Stimulated activated CD8-positive, alpha-beta memory T cell treated with anti-CD3 and anti-CD28 coated beads, Interleukin-12 subunit alpha, Interleukin-12 subunit beta, amount 100 ng/mL, for 4 hours (primary cell): ENCODE results near the gene ZNF777.
"Not testable (repeated sequence)": the region's sequence is repeated elsewhere in the genome, so short reads cannot be mapped to it uniquely, and the experiment has no call there.

ENCODE experiments used
- DNase-seq: peaks from one replicate; pipeline ENCODE4 v3.0.0-alpha.2; 2020; ENCODE audit warnings: low read depth

Gene ZNF777

DNA sequence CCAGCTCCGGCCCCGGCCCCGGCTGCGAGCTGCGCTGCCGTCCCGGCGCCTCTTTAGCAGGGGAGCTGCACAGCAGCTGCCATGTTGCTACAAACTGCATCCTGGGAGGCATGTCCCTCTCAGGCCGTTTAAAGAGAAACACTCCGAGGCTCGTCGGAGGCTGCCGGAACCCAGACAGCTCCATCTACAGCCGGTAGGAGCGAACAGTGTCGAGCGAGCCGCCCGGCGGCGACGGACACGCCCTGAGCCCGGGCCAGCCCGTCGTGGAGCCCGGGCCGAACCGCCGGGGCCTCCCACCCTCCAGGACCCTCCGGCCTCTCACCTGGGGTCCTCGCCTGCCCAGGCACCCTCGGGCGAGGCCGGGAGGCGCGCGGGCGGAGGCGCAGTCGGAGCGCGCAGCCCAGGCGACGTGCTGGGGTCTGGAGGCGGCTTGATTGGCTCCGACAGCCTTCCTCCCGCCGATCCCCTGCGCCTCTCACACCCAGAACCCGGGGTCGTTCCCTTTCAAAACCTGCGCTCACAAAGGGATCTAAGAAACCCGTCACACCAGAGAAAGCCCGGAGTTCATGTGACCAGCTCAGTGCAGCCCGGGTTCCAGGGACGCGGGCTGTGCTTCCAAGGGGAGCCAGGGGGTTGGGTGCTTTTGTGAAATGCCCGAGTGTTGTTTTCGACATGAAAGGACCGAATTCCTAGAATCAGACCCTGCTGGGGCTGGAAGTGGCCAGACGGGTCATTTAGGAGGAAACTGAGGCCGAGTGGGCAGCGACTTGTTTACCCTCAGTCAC is at the start of gene ZNF777:
TSS of gene ZNF777 (minus strand) at position 570 of the 785 bp plus-strand sequence. CDS start 5,040 bp downstream, outside the sequence.
- DNase-seq = peak; percentile 63

DNA sequence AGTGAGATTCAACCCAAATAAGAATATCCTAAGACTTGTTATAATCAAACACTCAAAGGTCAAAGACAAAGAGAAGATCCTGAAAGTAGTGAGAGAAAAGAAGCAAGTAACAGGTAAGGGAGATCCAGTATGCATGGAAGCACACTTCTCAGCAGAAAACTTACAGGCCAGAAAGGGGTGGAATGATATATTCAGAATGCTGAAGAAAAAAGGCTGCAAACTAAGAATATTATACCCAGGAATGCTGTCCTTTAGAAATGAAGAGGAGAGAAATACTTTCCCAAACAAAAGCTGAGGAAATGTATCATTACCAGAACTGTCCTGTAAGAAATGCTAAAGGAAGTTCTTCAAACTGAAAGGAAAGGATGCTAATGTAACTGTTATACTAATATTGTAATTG is 49.4 kb upstream of the ZNF777 start:
- DNase-seq = no peak

DNA sequence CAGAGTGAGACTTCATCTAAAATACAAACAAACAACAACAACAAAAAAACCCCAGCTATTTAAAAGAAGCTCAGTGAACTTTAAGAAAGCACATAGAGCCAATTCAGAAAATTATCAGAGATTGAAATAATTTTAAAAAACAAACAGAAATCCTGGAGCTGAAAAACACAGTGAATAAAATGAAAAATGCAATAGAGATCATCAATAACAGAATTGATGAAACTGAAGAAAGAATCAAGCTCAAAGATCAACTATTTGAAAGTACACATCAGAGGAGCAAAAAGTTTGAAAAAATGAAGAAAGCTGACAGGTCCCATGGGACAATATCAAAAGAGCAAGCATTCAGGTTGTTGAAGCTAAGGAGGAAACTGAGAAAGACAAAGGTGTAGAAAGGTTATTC is 48.9 kb upstream of the ZNF777 start:
- no peak for DNase-seq

DNA sequence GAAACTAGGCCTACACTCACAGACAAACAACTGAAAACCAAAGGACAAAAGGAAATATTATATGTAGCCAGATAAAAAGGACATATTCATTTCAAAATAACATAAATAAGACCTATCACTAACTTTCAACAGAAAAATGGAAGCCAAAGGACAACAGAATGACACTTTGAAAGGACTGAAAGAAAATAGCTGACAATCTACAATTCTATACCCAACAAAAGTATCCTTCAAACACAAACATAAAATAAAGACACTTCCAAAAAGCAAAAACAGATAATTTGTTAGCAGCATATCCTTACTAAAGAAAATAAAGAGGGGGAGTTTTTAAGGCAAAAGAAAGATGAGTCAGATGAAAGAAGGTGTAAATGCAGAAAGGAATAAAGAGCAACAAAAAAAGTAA is 44.7 kb upstream of the ZNF777 start:
- no peak for DNase-seq

DNA sequence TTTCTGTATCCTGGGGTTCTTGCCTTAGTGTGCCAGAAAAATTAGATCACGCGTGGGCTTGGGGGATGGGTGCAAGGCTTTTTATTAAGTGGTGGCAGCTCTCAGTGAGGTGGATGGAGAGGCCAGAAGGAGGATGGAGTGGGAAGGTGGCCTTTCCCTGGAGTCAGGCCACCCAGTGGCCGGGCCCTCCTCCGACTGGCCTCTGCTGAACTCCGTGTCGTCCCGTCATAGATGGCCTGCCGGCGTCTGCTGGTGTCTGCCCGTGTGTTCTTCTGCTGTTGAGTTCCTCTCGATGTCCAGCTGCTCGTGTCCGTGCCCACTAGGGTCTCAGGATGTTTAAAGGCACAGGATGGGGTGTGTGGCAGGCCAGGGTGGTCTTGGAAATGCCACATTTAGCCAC is 40.8 kb upstream of the ZNF777 start:
- DNase-seq = no peak

DNA sequence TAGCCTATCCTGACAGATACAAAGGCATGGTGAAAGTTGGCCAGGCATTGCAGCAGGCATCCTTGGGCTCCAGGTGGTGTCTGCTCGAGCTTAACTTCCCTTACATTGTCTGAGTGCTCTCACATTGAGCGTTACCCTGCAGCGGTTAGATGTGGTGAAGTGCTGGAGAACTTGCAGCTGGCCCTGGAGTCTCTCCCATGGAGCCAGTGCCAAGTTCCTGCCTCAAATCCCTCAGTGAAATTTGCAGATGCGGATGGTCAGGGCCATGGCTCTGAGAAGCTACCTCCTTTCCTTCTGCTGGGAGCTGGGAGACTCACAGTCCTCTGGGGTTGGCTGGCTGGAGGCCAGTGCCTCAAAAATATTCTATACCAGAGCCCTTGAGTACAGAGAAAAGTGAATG is 40.0 kb upstream of the ZNF777 start:
- DNase-seq = no peak

DNA sequence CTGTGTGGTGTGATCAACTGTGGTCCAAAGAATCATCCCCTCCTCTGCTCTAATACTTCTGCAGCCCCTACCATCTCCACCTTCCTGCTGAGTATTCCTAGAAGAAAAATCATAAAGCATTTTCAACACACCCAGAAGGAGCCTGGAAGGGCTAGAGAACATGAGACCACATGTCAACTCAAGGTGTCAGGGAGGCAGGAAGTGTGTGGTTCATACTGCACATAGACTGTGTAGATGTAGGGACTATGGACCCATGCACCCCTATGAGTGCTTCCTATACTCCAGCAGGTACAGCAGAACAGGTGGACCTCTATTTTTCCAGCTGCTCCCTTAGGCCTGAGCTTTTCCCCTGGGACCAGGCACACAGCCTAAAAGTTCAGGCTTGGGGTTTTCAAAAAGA is 39.3 kb upstream of the ZNF777 start:
- no peak for DNase-seq

DNA sequence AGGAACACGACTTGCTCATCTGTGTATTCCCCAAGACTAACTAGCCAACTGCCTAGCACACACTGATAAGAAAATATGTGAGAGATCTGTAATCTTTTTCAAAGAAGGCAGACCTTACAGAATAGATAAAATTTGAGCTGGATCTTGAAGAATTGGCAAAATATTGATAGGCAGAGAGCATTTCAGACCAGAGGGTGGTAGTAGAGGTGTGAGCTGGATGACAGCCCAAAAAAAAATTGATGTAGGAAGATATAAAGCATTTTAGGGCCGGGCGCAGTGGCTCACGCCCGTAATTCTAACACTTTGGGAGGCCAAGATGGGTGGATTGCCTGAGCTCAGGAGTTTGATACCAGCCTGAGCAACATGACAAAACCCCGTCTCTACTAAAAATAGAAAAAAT is 37.9 kb upstream of the ZNF777 start:
- no peak for DNase-seq

DNA sequence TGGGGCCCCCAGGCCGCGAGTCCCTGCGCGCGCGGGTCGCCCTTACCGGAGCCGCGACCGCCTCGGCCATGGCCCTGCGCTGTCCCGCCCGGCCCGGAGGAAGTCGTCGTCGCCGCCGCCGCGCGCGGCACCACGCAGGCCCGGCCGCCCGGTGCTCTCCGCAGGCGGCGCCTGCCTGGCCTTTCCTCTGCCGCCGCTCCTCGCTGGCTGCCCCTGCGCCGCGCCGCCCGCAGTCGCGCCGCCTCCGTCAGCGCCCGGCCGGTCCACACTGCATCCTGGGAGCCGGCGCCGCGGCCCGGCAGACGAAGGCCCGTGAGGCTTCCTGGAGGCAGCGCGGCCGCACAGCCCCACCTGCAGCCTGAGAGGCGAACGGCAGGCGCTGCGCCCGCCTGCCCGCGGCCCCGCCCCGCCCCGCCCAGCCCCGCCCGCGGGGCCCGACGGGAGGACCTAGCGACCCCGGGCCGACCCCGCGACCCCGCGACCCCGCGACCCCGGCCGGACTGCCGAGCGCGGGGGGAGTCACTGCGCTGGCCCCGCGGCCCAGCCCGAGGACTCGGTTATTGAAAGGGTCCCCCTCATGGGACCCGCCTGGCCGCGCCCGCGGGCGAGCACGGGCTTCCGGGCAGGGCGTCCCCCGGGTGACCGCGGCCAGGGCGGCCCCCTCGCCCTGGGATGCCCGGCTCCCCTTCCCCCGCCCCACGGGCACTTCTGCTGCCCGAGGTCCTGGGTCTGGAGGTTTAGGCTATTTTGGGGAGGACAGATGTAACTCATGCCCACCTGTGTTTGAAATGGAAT is 36.8 kb upstream of the ZNF777 start, which contains the start of gene ZNF746:
TSS of gene ZNF746 (minus strand) at position 343 of the 795 bp plus-strand sequence. CDS start at position 70, 273 bp downstream.
- peak; percentile 67 for DNase-seq

DNA sequence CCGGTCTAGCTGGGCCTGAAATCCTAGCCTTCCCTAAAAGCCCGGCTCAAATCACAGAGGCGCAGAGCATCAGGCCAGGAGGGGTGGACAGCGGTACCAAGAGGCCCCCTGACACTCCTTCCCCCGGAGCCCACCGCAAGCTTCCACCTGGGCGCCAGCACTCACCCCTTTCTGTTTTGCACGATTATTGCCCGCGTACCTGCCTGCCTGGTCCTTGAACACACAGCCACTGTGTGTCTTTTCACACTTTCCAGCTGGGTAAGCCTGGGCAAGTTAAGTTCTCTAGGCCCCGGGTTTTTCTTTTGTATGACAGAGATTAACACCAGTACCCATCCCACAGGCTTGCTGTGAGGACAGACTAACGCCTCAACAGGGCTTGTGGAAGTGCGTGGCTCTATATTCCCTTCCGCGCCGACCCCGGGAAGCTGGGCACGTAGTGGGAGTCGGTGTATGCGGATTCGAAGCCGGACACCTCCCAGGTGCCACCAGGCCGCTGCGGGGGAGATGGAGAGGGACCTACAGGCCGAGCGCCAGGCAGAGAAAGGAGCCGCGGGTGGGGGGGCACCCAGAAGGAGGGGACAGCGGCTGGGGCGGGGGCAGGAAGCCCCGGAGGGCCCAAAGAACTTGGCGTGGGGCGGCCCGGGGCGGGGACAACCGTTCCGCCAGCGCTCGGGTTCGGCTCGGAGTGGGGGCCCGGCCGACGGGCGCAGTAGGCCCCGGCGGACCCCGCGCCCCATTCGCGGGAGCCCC is 36.0 kb upstream of the ZNF777 start:
- DNase-seq = peak; percentile 49

DNA sequence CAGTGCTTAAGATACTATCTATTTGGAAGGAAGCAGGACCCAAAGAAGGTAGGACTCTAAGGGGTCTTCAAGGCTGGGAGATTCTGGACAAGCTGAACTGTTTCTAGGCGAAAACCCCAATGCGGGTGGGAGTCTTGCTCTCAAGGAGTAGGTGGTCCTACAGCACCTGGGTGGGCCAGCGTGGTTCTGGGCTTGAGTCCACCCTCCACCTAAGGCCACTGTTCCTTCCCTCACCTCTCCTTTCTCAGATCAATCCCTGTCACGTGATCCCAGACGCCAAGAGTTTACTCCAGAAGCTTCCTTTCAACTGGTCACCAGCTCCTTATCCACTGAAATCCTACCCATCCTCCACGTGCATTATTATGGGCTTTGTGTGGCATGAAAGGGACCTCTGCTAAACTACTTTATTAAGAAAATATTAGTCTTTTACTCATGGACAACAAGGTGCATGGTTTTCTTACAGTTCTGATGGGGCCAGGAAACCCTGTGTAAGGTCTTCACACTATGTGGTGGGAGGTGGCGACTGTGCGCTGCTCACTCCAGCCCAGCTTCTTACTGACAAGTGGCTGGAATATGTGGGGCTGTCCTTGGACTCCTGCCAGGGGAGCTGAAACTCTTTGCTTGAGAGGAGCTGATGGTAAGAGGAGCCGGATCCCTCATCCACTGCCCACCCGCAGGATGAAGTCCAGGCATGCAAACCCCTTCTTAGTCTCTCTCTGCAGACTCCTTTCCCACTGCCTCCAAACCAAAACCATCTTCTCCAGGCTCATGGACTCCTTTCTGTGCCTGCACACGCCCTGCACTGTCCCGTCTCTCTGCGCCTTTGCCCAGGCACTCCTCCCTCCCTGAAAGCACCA is 35.2 kb upstream of the ZNF777 start:
- no peak for DNase-seq

DNA sequence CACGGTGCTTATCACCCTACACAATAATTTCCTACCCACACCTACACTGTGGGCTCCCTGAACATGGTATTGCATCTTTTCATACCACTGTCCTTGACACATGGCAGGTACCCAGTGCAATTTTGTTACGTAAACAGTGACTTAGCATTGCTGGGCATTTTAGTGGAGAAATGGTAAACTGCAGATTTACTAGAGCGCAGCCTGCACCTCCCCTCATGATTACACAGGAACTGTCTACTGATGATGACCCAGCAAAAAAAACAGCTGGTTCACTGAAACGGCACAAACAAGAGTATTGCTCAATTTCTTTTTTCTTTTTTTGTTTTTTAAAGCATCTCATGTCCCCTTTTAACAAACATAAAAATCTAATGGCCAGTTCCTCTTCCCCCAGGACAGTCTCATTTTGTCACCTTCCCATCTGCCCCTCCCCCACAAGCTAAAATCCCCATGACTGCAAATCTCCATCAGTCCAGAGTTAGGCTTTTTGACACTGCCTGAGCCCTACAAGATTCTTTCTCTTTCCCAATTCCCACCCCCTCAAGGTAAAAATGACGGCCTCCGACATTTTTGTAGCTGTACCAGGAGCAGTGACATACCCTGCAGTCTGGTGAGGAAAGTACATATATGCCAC is 34.0 kb upstream of the ZNF777 start:
- no peak for DNase-seq

DNA sequence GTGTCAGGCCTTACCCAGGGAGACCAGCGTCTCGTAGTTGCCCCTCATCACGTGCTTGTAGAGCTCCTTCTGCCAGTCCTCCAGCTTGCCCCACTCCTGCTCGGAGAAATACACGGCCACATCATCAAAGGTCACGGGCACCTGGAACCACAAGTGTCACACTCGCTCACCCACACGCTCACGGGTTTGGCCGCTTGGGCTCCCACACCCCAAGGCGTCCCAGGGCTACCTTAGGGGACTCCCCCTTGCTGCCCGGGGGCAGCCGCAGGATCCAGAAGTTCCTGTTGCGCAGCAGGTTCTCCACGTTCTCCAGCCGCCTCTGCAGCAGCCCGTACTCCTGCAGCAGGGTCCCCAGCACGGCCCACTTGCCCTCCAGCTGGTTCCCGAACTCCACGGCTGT is 33.1 kb upstream of the ZNF777 start:
- not testable (repeated sequence) for DNase-seq

DNA sequence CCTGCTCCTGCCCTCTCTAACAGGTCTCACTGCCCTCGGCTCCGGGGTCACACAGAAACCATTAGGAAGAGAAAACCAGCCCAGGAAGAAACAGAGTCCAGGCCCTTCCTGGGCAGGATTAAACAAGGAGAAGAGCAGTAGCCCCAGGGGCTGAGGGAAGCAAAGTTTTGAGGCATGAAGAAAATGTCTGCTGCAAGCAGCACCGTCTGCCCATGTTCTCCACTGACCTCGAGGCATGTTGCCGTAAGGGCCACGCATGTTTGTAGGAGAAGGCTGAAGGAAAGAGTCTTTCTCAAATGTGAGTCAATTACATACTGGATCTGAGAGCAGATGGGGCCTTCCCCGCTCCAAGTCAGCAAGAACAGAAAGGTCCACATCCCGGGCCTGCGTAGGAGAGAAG is 32.5 kb upstream of the ZNF777 start:
- DNase-seq = no peak

DNA sequence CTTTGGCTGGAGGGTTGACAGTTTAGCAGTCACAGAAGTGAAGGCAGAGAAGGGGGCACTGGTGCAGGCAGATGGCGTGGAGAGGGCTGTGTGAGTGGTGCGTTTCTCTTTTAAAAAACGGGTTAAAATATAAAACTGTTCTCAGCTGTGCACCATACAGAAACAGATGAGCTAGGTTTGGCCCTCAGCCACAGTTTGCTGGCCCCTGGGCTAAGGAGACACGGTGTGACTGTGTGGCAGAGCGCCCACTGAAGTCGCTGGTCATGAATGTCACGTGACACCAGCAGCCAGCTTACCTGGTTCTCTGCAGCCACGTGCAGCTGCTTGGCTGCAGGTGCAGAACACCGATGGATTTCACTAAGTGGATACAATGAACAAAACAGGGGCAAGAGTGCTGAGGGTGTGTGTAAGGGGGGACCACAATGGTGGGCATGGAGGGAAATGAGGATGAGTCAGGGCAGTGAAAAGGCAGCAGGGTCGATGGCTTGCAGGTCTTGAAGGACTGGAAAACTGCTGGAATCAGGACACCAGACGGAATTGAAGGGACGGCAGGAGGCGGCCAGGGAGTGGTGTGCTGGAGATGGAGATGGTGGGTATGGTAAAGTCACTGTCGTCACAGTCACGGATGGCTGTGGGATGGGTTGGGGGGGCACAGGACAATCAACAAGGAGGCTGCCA is 29.4 kb upstream of the ZNF777 start:
- no peak for DNase-seq

DNA sequence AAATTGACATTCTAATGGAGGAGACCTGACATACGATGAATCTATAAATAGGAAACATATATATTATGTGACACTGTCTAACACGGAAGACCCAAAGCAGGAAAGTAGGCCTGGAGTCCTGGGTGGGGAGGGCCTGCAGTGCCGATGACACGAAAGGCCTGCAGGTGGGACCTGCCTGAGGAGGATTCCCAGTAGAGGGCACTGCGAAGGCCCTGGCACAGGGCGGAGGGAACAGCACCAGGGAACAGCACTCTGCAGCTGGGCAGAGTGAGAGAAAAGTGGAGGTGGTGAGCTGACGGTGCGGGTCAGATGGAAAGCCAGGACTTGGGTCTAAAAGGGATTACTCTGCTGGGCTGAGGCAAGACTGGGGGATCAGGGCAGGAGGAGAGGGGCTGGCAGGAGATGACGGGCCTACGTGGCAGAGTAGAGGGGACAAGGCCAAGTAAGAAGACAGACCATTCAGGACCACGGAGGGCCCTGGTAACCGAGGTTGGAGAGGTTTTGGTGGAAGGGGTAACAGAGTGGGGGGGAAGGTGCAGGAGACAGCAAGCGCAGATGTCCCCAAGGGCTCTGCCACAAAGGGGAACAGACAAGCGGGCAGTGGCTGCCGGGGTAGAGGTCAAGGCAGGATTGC is 28.6 kb upstream of the ZNF777 start:
- DNase-seq = no peak

DNA sequence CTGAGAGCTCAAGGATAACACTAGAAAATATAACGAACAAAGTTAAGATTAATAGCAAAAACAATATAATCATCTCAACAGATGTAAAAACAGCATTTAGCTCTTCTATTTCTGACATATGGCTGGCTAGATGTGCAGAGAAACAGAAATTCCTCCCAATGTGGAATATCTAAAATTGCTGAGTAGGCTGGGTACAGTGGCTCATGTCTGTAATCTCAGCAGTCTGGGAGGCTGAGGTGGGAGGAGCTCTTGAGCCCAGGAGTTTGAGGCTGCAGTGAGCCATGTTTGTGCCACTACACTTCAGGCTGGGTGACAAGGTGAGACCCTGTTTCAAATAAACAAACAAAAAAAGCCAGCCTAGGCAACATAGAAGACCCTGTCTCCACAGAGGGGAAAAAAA is 18.7 kb upstream of the ZNF777 start:
- no peak for DNase-seq

DNA sequence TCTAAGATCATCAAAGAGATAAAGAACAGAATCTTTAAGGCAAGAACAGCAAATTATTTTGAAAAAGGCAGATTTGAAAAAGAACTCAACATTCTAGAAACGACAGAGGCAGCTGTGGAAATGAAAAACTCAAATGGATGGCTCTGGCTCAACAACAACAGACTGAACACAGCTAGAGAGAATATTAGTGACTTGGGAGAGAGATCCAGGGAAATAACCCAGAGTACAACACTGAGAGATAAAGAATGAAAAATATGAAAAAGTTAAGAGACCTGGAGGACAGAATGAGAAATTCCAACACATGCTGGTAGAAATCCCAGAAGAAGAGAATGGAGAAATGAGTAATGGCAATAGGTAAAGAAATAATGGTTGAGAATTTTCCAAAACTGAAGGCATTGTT is 17.9 kb upstream of the ZNF777 start:
- no peak for DNase-seq

DNA sequence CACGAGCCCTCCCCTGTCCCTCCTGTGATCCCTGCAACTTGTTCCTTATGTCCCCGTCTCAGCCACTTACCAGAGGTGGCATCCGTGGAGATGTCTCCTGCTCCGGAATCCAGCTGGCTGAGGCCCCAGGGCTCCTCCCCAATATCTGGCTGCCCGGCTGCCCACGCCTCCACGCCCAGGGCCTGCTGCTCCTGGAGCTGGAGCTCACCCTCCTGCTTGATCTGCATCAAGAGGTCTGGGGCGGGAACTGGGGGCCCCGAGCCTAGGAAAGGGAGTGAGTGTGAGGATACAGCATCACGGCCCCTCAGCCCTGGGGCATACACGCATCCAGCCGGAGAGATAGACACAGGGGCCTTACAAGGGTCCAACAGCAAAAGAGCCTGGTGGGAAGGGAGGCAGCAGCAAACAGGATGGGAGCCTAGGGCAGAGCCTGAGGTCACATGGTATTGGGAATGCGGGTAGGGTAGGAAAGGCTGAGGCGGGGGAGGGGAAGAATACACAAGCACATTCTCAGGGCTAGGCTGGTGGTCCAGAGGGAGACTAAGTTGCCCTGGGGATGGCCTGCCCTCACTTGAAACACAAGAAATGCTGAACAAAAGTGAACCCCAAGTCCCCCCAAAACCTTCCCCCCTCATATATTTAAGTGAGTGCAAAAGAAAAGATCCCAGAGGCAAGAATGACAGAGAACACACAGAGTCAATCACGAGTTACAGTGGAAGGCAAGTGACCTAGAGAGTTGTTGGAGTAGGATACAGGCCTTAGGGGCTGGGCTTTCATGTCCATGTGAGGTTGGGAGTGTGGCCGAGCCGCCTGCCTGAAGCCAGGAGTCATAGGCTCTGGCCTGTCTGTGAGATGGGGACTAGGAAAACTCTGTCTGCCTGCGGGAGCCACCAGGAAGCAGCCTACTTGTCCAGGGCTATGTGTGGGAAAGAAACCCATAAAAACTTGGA is 16.9 kb upstream of the ZNF777 start:
- DNase-seq = no peak
